Ovary (tissue), 9 donors: ENCODE data around the gene ZMYM4. TPM values are rescaled to one million over a fixed set of nuclear protein-coding genes. Genes with fewer than 3 reads are reported as not detected.

ENCODE experiments used
- DNase-seq, 5 donors: peaks; one replicate each; pipeline ENCODE4 v3.0.0-alpha.2; 2019 to 2020
- H3K27ac ChIP-seq, 2 donors: fragments of 200-600 bp; one replicate each; pipeline versions ENCODE4 v1.5.1 to v1.8.0; 2019 to 2022
- H3K27me3 ChIP-seq: fragments of 200-600 bp; one replicate; pipeline ENCODE4 v1.8.0; 2022
- H3K36me3 ChIP-seq: fragments of 200-600 bp; sonication (generic); one replicate; pipeline ENCODE4 v1.5.1; 2019
- H3K4me1 ChIP-seq: one replicate; pipeline ENCODE4 v1.8.1; 2013; ENCODE audit warnings: mild to moderate bottlenecking, moderate library complexity; ENCODE audit not compliant: insufficient read depth
- H3K4me3 ChIP-seq: fragments of 200-600 bp; sonication (generic); one replicate; pipeline ENCODE4 v1.5.1; 2017
- H3K9me3 ChIP-seq, 2 donors: fragments of 200-600 bp in 1 of 2; sonication (generic) in 1 of 2; one replicate each; pipeline versions ENCODE4 v1.5.1 to v1.8.1; 2013 to 2019; ENCODE audit warnings: mild to moderate bottlenecking in 1 of 2, moderate library complexity in 1 of 2
- CTCF ChIP-seq, 3 donors: fragments of 450-650 bp in 2 of 3; fragments of 200-600 bp in 1 of 3; IDR thresholded peaks; one replicate each; pipeline versions ENCODE4 v1.5.1 to v1.8.0; 2016 to 2022; ENCODE audit warnings: antibody characterized with exemption in 3 of 3, mild to moderate bottlenecking in 1 of 3
- EP300 ChIP-seq: sonication (generic); formaldehyde crosslinking; IDR thresholded peaks from one replicate; pipeline ENCODE4 v1.6.1; 2017; ENCODE audit warnings: antibody characterized with exemption
- POLR2A ChIP-seq: fragments of 450-650 bp; IDR thresholded peaks from one replicate; pipeline ENCODE4 v1.6.1; 2017; ENCODE audit warnings: antibody characterized with exemption, mild to moderate bottlenecking, moderate library complexity
- WGBS, 3 donors: extraction: QIAGEN DNeasy Blood & Tissue Kit in 1 of 3; methylation state at CpG; one replicate each; pipeline versions ENCODE4 v1.1.5 to v1.1.7; 2013 to 2017; 5-methylcytosine and 5-hydroxymethylcytosine counted together
- intact Hi-C, 4 donors: fragments of 100-400 bp; cut with DNase I; formaldehyde crosslinking; loops; one replicate each; pipeline versions ENCODE4 v1.11.0 to v1.15.1; 2022 to 2023
- polyA plus RNA-seq, 2 donors: library from polyadenylated mRNA; stranded (reverse); fragments of 200-250 nt in 1 of 2; fragments of 350-450 nt in 1 of 2; fragmentation: Illumina TruSeq in 1 of 2; extraction: RNeasy Lipid Tissue Mini Kit (QIAGEN cat#74804) in 1 of 2; gene quantifications; one replicate each; pipeline ENCODE4 v1.2.3, GENCODE V29; 2013 to 2014
- total RNA-seq, 7 donors: library from RNA; depleted of rRNA in 2 of 7; stranded (reverse); fragments of >200 nt in 2 of 7; fragmentation: NEBNext Ultra II Directional in 3 of 7; extraction: Animal tissue kit (Norgen Biotek cat#: 25700) in 3 of 7; gene quantifications; one replicate each; pipeline versions ENCODE4 v1.1.0 to v1.2.4, GENCODE V29; 2016 to 2023
- donor health status: DM: no; HTN: no; CAD: no; lungs with moderate emphysema.
- donor health status: DM: no; HTN: no; CAD: no.
- donor health status: Bipolar disorder and iron deficiency.
- donor health status: DM: yes; HTN: yes; CAD: no.
- donor health status: DM: no; HTN: no; CAD: no.
- donor health status: DM: yes; HTN: yes; CAD: no.

The ZMYM4 gene
- total and polyA plus RNA-seq, 9 donors, result 15.9 to 77.2 (median 52.2) TPM

- intact Hi-C loops, result no loop called here
- H3K9me3 ChIP-seq, result no peaks in the 10 kb centered on the region
- H3K4me3 ChIP-seq, result no peak overlapping the region
- peaks cover 9% of the 10 kb centered on the region for H3K4me1 ChIP-seq
- no peak for TF ChIP-seq POLR2A
- no peak for TF ChIP-seq EP300
- no peak for TF ChIP-seq CTCF (IDR thresholded peaks at IDR 0.05)
- H3K27me3 ChIP-seq, result no peaks in the 10 kb centered on the region
- peak overlapping the region in 1 of 2 donors; percentile 70 for H3K27ac ChIP-seq
- H3K36me3 ChIP-seq, result no peaks in the 10 kb centered on the region
- 59 to 75% (median 70%) methylated on average over 5 of the region's 5 CpGs for WGBS, 3 donors
- DNase-seq, result no peak
These were observed 4.5 kb upstream of the ZMYM4 start for GRCh38 chr1:35264035-35264434.

DNA sequence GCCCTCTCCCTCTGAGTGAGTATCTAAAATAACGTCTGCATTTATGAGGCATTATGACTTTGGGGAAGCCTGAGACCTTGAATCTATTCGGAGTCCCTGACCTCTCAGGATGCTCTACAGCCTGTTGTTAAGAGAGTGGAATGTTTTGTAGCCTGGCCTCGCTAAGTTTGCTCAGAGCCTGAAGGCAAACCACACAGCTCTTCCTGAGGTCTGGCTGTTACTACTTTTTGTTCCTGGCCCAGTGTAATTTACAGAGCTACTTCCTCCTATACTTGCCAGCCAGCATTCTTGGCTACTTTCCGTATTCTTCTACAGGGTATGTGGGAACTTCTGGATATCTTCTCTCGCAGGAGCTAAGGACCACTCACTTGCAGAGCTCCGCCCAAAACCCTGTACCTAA, 3.6 kb upstream of the ZMYM4 start:
- peak overlapping the region in 1 of 2 donors; percentile 70 for H3K27ac ChIP-seq
- no peak overlapping the region for H3K4me3 ChIP-seq
- H3K9me3 ChIP-seq, result no peaks in the 10 kb centered on the region
- intact Hi-C loops, result no loop called here
- peaks cover 9% of the 10 kb centered on the region for H3K4me1 ChIP-seq
- TF ChIP-seq EP300 (no peak), CTCF (IDR thresholded peaks at IDR 0.05) (no peak), POLR2A (no peak)
- H3K36me3 ChIP-seq, result no peaks in the 10 kb centered on the region
- 3 to 5% (median 5%) methylated on average over 6 of the region's 6 CpGs for WGBS, 3 donors
- H3K27me3 ChIP-seq, result no peaks in the 10 kb centered on the region
- peak; percentile 28 to 46 (median 34) for DNase-seq

DNA sequence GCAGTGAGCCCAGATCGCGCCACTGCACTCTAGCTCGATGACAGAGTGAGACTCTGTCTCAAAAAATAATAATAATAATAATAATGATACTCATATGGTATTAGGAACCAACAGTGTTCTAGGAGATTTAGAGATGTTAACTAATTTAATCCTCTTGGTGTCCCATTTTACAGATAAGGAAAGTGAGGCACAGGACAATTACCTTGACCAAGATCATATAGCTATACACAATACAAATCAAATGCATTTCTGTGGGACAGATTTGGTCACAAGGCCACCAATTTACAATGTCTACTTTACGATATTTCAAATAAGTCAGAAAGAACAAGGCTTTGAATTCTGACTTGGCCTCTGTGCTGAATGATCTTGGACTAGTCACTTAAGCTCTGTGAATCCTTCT, 2.2 kb upstream of the ZMYM4 start:
- intact Hi-C loops, result no loop called here
- DNase-seq, result no peak
- Histone ChIP-seq H3K9me3 (no peaks in the 10 kb centered on the region), H3K4me1 (peaks cover 10% of the 10 kb centered on the region), H3K27me3 (no peaks in the 10 kb centered on the region), H3K36me3 (no peaks in the 10 kb centered on the region), H3K27ac (peak overlapping the region in 1 of 2 donors; percentile 70), H3K4me3 (no peak overlapping the region)
- 90 to 96% (median 94%) methylated on average over 4 of the region's 4 CpGs for WGBS, 3 donors
- TF ChIP-seq CTCF (IDR thresholded peaks at IDR 0.05) (no peak), EP300 (no peak), POLR2A (no peak)

GRCh38 chr1:35269201-35269988, 886 bp downstream of the ZMYM4 start:
- Histone ChIP-seq H3K27me3 (no peaks in the 10 kb centered on the region), H3K36me3 (no peaks in the 10 kb centered on the region), H3K4me3 (peak overlapping the region; percentile 70), H3K4me1 (peaks cover 6% of the 10 kb centered on the region), H3K9me3 (no peaks in the 10 kb centered on the region), H3K27ac (peak overlapping the region; percentile 67 to 72)
- TF ChIP-seq EP300 (no peak), CTCF (IDR thresholded peaks at IDR 0.05) (no peak), POLR2A (no peak)
- intact Hi-C loops, result no loop called here
- WGBS, 3 donors, result 0 to 1% (median 1%) methylated on average over 24 of the region's 24 CpGs
- peak in 1 of 5 donors; percentile 13 for DNase-seq
